Ishikawa (cell line): ENCODE measurements around the gene ASTN2.

Experiments
- CEBPB ChIP-seq: IDR thresholded peaks from 2 replicates; pipeline ENCODE4 v1.6.1; 2012
- EP300 ChIP-seq: IDR thresholded peaks from 2 replicates; pipeline ENCODE4 v1.6.1; 2012; ENCODE audit warnings: borderline replicate concordance
- NFIC ChIP-seq: IDR thresholded peaks from 2 replicates; pipeline ENCODE4 v1.6.1; 2012
- RAD21 ChIP-seq: IDR thresholded peaks from 2 replicates; pipeline ENCODE4 v1.6.1; 2012; ENCODE audit warnings: low read depth
- REST ChIP-seq: IDR thresholded peaks from 2 replicates; pipeline ENCODE4 v1.6.1; 2012; ENCODE audit warnings: low read depth, mild to moderate bottlenecking
- TAF1 ChIP-seq: IDR thresholded peaks from 2 replicates; pipeline ENCODE4 v1.6.1; 2012; ENCODE audit warnings: low read depth, mild to moderate bottlenecking
- TCF12 ChIP-seq: IDR thresholded peaks from 2 replicates; pipeline ENCODE4 v1.6.1; 2012; ENCODE audit warnings: low read depth
- TEAD4 ChIP-seq: IDR thresholded peaks from 2 replicates; pipeline ENCODE4 v1.6.1; 2012
- USF1 ChIP-seq: IDR thresholded peaks from 2 replicates; pipeline ENCODE4 v1.6.1; 2012
- ZBTB7A ChIP-seq: IDR thresholded peaks from 2 replicates; pipeline ENCODE4 v1.6.1; 2012; ENCODE audit warnings: low read depth
- TF ChIP-seq, protein P1 (sequence below): IDR thresholded peaks from 2 replicates; pipeline ENCODE4 v1.6.1; 2012

DNA sequence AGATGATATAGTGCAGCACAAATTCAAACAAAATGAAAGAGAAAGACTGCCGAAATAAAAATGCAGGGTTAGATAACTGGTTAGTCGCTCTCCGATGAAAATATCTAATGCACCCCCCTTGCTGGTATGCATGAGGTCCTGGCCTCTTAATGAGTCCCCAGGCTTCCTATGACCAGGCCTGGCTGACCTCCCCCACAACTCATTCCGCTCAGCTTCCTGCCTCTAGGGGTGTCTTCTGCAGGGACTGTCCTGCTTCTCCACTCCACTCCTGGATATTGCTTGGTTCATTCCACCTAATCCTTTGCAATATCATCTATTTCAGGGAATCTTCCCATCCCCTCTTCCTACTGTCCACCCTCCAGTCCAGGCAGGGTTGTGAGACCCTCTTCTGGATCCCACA is 341.8 kb downstream of the ASTN2 start:
- TF ChIP-seq, protein P1, sequence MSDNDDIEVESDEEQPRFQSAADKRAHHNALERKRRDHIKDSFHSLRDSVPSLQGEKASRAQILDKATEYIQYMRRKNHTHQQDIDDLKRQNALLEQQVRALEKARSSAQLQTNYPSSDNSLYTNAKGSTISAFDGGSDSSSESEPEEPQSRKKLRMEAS: no peak
- no peak for TF ChIP-seq CEBPB
- no peak for TF ChIP-seq EP300
- TF ChIP-seq TAF1: no peak
- no peak for TF ChIP-seq ZBTB7A
- TF ChIP-seq NFIC: no peak
- TF ChIP-seq RAD21: no peak
- no peak for TF ChIP-seq USF1
- no peak for TF ChIP-seq TEAD4
- TF ChIP-seq REST: no peak
- no peak for TF ChIP-seq TCF12
